ENCODE data around the gene NFS1.

NFS1 gene

DNA sequence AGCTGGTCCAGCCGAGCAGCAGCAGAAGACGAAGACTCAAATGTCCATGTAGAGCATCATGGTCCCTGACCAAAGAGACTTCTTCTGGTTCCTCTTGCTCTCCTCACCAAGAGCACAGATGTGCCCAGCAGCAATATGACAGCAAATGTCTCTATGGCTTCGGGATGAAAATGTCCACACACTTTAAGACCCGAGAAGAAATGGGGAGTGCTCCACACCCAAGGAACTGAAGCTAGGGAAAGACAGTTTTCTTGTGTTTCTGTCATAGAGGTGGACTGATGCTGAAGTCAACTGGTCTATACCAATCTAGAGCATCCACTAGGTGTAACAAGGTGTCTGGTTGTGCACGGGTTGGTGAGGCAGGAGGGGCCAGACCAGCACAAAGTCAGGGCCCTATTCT lies 29.9 kb downstream of the NFS1 start:
- DNase-seq: no peak

DNA sequence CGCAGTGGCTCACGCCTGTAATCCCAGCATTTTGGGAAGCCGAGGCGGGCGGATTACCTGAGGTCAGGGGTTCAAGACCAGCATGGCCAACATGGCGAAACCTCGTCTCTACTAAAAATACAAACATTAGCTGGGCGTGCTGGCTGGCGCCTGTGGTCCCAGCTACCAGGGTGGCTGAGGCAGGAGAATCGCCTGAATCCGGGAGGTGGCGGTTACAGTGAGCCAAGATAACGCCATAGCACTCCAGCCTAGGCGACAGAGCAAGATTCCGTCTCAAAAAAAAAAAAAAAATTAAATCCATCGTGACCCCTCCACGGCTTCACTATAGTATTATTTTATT lies 33.2 kb downstream of the NFS1 start:
- no peak for DNase-seq

DNA sequence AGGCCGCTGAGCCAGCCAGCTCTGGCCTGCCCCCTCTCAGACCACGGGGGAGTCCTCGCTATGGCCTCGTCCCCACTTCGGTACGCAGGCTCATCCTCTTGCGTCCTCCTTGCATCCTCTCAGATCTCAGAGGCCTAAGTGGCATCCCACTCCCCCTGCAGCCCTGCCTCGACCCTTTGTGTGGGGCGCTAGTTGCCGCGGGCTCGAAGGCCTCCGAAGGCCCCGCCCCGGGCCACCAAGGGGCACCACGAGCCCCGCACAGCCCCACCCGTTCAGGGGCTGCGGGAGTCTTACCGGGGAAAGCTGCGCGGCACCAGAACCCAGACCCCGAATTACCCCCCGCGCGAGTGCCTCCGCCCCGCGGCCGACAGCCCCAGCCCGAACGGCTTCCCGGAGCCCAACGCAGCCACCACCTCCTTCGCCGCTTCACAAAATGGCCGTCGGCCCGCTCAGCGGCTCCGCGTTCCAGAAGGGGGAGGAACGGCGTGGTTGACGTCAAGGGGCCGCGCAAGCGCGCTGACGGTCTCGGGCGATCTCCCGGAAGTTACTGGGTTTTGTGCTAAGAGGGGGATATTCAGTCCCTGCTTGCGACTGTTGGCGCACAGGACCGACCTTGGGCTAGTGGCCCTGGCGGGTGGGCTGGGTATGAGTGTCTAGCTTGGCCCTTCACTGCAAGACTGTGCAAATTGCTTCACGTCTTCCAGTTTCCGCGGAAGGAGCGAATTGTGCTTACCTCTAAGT lies 34.5 kb downstream of the NFS1 start, which contains the start of the genes CPNE1 and RBM12:
TSS of gene CPNE1 (minus strand) at position 435 of the 741 bp plus-strand sequence. CDS start 31,977 bp downstream, outside the sequence.
TSS of gene RBM12 (minus strand) at position 435 of the 741 bp plus-strand sequence. CDS start 9,578 bp downstream, outside the sequence.
- DNase-seq: peak; percentile 93

DNA sequence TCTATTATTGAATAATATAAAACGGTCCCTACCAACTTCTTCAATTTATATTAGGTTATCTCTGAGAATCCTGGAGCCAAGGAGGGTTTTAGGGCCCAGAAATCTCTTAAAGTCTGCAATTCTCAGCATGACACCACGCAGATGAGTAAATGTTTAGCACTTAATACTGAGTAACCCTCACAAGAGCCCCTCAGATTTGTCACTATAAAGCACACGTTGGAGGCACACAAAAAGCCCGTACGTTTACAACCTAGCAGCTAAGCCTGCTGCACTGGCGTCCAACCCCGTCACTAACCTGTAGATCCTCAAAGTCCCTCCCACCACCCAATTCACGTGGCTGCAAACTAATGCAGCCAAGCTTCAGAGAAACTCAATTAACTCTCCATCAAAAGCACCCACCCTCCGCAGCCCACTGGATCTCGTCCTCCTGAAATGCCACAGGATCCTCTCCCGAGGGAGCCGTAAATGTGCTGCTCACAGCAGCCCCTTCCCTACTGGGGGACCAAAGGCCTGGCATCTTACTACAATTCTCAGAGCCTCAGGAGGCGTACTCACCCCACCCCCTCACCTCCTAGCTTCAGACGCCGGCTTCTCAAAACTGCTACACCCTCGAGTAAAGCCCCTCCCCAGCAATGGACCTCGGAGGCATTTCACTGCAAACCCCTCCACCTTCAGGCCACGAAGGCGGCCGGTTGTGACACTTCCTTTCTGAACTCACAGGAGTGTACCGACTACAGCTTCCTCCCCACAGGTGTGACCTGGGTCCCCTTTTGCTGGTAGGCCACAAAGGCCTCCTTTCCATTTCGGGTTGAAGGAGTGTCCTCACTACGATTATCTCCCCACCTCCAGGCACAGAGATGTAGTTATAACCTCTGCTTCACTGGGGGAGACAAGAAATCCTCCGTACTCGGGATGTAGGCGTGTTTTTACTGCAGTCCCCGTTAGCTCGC lies 35.4 kb downstream of the NFS1 start:
- DNase-seq: peak; percentile 40

DNA sequence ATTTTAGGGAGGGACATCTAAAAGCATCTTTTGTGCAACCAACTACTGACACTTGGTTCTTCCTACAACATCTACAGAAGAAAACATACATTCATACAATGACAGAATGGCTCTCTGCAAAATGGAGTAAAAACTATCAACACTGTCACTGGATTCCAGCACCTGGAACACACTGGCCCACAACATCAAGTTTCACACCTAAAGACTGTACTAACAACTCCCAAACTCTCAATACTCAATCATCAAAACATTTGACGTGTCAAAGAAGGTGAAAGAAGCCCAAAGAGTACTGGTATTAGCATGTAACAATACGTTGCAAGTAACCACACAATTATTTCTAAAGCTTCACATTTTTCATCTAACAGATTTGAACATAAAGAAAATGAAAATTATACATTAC lies 36.6 kb downstream of the NFS1 start:
- no peak for DNase-seq

DNA sequence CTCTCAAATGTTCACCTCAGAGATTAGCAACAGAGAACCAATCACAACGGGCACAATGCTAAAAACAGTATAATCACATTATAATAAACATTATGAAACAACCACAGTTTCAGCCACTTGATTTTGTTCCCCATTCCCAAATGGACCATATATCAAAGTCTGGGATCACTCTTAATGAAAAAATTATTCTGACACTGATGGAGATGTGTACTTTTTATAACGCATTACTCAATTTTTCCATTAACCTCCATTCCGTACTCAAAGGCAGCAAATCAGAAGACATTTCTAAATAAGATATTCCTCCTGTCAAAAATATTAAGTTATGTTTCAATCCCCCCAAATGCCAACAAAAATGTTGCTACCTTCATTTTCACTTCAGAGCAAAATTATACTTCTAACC lies 37.2 kb downstream of the NFS1 start:
- no peak for DNase-seq

DNA sequence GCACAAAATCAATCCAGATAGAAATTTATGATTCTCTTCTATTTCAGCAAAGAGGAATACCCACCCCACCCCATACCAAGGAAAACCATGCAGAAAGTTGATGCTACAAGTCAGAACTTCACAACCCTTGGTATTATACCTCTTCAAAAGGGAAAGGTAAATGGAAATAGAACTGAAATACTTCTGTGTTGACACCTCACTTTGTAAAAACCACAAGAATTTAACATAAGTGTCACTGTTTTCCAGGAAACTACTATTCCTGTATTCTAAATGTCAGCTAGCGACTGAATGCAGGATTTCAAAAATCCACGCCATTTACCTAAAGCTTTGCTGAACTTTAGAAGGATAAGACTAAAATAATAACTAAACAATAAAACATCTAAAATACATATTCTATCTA lies 38.1 kb downstream of the NFS1 start:
- peak; percentile 21 for DNase-seq

DNA sequence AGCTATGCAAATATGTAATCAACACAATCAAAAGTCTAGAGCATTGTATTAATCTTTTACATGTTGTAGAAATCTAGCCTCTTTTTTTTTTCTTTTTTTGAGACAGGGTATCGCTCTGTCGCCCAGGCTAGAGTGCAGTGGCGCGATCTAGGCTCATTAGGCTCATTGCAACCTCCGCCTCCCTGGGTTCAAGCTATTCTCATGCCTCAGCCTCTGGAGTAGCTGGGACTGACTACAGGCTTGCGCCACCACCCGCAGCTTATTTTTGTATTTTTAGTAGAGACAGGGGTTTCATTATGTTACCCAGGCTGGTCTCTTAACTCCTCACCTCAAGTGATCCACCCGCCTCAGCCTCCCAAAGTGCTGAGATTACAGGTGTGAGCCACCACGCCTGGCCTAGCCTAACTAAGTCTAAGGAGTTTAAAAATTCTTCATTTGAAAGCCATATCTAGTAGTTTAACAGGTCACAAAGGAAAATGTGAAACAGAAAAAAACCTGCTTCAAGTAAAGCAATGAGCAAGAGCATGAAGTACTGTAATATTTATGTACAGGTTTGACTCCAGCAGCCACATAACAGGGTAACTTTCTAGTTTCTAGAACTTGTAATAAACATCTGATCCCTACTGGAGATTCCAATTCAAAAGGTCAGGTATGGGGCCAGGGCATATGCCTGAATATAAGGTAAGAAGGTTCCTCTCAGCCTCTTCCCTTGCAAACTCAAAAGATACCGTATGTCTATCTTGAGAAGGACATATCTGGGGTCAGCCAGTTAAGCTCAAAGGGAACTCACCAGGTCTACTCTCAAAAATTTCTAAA lies 38.8 kb downstream of the NFS1 start:
- DNase-seq: no peak

DNA sequence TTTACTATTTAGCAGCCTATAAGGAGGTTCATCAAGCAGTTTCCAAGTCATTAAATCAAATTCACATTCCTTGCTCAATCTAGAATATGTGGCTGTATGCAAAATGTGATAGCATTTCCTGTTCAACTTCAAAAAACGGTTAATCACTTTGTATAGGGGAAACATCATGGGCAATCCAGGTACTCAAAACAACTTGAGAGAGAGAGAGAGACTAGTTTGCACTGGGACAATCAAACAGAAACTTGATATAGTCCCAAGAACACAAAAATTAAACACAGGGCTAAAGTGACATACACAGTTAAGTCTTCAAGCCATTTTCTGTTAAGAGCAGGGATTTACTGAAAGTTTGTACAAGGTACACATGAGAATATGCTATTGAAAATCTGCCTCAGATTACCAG lies 41.9 kb downstream of the NFS1 start:
- no peak for DNase-seq

DNA sequence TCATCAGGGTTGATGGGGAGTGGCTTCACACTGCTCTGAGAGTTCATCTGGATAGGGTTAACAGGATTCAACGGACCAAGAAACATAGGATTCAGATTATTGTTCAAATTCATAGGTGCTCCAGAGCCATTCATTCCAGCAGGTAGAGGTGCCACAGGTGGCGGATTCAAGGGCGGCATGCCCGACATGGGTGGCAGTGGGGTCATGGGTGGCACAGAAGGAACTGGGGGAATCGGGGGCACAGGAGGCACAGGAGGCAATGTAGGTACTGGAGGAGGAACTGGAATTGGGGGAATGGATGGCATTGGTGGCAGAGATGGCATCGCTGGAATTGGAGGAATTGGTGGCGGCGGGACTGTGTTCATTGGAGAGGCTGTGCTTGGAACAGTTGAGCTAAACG lies 44.7 kb downstream of the NFS1 start:
- DNase-seq: no peak

DNA sequence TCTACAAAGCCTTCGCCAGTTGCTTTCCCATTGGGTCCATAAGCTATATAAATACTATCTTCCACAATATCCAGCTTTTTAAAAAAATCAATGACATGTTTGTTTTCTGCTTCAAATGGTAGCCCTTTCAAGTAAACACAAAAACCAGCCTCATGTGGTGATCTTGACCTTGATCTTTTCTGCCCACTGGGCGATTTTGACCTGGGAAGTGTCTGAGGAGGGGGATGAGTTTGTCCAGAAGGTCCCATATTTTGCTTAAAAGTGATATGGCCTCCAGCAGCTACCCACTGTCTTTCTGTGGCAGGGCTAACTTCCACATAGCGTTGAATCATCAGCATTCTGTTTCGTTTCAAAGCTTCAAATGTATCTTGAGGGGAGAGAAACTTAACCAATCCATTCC lies 45.3 kb downstream of the NFS1 start:
- DNase-seq: no peak

DNA sequence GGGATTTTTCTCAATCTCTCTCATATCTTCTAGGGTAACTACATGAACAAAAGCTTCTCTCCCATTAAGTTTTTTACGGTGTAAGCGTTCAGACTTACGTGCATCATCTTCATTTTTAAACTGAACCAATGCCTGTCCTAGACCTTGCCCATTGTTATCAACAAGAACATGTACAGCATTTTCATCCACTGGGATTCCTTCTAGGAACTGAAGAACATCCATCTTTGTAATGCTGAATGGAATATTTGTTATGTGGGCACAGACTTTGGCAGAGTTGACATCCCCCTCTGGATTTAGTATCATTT lies 45.8 kb downstream of the NFS1 start:
- no peak for DNase-seq

DNA sequence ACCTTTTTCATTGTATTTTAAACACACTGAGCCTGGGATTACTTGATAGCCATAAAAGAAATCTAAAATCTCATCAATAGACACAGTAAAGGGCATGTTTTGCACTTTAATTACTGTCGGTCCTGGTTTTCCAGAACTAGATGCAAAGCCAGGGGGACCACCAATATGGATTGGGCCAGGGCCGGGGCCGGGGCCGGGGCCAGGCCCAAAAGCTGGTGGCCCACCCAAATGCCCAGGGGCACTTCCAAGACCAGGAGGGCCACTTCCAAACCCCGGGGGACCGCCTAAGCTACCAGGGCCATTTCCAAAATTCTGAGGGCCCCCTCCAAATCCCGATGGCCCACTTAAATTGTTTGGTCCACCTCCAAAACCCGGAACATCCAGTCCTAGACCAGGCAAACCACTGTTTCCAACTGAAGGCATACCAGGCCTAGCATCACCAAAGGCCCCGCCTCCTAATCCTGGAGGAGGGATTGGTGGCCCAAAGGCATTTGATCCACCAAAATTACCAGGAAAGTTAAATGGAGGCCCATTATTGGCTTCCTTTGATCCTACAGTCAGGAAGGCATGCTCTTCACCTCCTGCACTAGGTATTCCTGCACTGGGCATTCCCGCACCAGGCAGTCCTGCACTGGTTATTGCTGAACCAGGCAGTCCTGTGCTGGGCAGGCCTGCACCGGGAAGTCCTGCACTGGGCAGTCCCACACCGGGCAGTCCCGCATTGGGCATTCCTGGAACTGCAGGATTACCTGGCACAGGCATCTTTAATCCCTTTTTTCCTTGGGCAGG lies 46.3 kb downstream of the NFS1 start:
- DNase-seq: no peak

DNA sequence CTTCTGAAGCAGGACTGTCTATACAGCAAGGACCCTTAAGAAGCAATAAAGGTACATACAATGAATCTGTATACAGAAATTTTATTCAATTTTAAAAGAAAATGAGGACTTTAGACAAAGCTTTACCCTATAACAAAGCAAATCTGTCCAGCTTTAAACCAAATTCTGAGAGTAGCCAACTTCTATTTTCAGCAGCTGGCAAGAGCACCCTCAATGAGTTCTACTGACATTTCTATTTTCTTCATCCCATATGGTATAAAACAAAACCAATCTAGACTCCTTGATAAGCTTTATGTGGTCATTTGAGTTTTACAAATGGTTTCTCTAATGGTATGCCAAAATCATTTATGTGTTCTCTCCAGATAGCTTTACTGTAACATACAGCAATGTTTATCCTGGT lies 47.2 kb downstream of the NFS1 start:
- DNase-seq: no peak

DNA sequence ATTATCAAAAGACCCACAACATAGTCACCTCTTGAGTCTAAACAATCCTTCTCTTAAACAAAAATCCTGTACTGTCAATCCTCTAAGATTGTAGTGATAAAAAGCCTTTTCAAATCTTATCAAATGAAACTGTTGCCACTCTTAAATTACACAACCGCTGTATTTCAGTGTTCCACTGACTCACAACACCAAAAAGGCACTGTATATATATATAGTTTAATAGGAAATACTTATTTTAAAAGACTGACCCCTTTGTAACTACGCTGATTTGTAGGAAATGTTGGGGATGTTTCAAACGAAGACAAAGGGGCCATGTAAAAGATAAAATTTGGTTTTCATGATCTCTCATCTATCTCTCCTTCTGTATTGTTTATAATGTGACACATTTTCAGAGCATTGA lies 48.5 kb downstream of the NFS1 start:
- DNase-seq: no peak

DNA sequence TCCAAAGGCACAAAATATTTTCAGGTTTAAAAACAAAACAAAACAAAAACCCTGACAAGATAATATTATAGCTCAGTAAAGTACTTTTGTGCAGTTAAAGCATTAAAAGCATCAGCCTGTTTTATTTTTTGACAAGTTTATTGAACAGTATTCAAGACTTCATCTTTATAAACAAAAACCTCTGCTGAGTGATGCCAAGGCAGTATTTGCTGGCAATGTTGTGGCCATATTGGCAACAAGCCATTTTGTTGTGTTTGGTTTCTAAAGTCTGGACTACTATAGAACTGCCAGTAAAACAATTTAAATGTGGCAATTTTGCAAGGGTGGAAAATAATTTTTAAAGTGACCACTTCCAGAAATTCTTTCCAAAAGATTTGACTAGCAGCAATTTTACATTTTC lies 50.3 kb downstream of the NFS1 start:
- DNase-seq: no peak

DNA sequence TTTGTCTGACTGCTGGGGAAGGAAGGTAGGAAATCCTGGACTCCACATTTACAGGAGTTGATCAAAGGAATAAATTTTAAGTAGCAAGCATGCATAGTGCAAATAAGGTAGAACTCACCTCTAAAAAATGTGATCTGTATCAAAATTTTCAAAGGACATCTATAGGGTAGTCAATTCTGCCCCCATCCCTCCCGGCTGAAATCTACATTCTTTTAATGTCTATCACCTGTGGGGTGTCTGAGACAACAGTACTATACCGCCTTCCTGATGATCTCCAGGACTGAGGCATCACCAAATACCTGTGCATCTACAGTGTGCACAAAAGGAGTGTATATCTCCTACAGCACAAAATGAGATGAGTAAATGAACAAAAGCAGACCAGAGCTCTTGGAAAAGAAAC lies 54.3 kb downstream of the NFS1 start:
- no peak for DNase-seq

DNA sequence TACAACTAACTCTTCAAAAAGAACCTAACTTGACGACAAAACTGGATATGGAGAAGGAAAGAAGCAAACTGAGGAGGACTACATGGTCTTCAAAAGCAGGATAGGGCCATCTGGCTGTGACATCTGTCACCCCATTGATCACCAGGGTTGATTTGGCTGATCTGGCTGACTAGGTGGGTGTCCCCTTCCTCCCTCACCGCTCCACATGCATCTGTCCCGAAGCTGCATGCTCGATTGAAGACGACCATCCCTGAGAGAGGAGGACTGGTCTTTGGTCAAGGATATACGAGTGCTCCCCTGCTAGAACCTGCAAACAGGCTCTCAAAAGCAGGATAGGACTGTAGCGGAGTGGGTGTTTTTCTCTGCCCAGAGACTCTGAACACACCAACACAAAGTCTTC lies 56.1 kb downstream of the NFS1 start:
- DNase-seq: no peak

DNA sequence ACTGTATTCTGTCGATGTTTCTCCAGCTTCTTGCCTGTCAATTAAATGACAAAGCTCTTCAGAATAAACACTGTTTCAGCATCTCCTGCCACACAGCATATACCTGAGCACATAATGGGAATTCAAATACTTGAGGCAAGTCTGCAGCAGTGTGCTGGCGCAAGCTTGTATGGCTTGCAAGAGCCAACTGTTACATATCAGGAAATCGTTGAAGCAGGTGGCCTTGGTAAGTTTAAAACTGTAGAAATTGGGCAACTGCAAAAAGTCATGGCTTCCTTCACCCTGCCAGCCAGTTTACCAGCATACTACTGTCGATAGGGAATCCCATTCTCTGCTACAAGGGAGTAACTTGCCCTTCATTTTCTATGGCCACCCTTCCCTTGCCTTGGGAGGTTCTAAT lies 57.4 kb downstream of the NFS1 start:
- DNase-seq: no peak

DNA sequence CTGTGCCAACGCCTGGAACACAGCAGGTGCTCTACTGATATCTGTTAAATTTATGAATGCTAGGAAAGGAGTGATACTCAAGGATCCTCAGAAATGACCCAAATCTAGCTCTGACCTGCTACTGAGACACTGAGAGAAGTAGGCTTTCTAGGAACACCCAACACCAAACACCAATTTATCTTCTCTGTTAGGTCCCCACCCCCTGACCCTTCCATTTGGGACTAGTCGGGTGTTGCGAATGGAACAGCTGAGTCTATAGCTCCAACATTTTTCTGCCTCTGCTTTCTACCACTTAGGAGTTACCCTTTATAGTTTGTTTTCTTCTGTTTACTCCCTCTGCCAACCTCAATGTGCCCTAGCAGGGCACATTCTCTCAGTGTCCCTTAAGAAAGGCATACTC lies 58.4 kb downstream of the NFS1 start:
- DNase-seq: no peak

DNA sequence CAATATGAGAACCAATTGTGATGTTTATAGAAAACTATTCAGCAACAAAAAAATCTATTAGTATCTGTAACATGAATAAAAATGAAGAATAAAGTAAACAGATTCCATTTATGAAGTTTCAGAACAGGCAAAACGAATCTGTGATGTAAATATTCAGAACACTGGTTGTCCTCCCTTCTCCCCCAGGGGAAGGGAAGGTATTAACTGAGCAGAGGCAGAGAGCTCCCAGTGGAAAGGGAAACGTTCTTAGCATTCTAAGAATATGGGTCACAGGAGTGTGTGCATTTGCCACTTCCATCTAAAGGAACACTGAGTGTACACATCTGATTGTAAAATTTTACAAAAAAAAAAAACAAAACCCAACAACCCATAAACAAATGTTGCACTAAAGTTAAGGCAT lies 60.4 kb downstream of the NFS1 start:
- no peak for DNase-seq

DNA sequence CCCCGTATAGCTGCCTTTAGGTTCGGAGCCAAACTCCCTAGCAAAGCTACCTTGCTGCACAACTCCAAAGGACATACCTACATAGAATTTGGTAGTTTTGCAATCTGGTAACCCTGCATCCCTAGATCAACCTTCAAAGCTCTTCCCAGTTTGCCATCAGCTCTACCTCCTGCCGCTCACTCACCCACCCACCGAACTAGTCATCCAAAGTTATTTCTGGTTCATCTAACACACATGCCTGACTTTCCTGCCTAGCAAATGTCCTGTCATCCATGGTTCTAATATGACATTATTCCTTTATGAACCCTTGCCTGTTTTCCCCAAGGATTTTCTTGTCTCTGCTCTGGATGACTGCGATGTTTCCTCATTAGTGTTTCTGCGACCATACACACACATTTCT lies 61.9 kb downstream of the NFS1 start:
- DNase-seq: no peak

DNA sequence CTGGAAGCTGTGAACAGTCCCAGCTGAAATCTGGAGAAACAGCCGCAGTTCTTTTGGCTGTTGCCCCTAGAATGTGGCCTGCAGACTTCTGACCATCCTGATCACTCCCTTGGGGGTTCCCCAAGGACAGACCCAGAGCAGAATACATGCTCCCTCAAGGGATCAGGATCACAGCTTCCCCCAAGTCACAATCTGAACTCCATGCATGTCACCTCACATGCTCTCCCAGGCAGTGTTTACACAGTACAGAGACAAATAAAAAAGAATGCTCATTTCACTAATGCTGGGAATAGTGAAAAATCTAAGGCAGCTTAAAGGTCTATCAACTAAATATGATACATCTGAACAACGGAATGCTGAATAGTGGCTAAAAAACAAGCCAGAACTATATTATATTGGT lies 63.1 kb downstream of the NFS1 start:
- no peak for DNase-seq
